Tibial nerve (tissue), 4 donors: ENCODE data around the gene ZNF513.

Experiments
- EP300 ChIP-seq, 2 donors: sonication (generic); formaldehyde crosslinking; IDR thresholded peaks; one replicate each; pipeline ENCODE4 v1.6.1; 2017; ENCODE audit warnings: antibody characterized with exemption in 2 of 2, mild to moderate bottlenecking in 1 of 2
- POLR2A ChIP-seq, 2 donors: fragments of 450-650 bp; IDR thresholded peaks; one replicate each; pipeline ENCODE4 v1.6.1; 2017; ENCODE audit warnings: antibody characterized with exemption in 2 of 2, mild to moderate bottlenecking in 2 of 2, moderate library complexity in 2 of 2
- TF ChIP-seq, protein P1 (sequence below), 5 experiments: fragments of 200-600 bp in 3 of 5; fragments of 450-650 bp in 2 of 5; sonication (generic) in 3 of 5; IDR thresholded peaks; one replicate each; pipeline ENCODE4 v1.5.1; 2016 to 2019; ENCODE audit warnings: antibody characterized with exemption in 5 of 5, mild to moderate bottlenecking in 3 of 5, moderate library complexity in 2 of 5

DNA sequence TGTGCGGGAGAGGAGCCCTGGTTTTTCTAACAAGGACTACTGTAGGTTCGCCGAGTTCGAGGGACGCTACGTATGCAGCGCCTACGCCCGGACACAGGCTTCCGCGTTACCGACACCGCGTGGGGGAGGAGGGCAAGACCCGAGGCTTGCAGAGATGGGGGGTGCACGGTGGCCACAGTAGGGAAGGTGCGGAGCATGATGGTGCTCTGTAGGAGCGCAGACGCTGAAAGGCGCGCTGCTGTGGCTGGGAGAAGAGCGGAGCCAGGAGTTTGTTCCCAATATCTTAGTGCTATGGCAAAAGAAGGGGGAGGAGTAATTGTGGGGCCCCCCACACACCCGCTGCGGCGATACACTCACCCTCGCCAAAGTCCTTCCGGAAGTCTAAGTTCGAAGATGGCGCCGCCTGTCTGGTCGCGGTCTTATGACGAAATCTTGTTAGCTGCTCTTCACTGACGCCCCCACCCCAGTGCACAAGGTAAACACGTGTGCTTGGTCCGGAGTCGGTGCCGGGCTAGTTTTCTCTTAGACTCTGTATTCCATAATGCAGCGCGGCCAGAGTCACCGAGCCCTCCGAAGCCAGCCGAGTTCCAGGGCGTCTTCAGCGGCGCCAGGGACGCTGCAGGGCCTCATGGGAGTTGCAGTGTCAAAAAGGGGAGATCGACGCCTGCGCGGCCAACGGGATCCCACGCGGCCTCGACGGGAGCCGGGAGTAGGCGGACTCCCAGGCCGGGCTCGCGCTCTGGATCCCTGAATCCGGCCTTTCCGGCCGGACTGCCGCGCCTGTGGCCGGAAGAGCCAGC, 24.0 kb downstream of the ZNF513 start, which contains the start of gene GTF3C2:
- TF ChIP-seq, protein P1, sequence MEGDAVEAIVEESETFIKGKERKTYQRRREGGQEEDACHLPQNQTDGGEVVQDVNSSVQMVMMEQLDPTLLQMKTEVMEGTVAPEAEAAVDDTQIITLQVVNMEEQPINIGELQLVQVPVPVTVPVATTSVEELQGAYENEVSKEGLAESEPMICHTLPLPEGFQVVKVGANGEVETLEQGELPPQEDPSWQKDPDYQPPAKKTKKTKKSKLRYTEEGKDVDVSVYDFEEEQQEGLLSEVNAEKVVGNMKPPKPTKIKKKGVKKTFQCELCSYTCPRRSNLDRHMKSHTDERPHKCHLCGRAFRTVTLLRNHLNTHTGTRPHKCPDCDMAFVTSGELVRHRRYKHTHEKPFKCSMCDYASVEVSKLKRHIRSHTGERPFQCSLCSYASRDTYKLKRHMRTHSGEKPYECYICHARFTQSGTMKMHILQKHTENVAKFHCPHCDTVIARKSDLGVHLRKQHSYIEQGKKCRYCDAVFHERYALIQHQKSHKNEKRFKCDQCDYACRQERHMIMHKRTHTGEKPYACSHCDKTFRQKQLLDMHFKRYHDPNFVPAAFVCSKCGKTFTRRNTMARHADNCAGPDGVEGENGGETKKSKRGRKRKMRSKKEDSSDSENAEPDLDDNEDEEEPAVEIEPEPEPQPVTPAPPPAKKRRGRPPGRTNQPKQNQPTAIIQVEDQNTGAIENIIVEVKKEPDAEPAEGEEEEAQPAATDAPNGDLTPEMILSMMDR (IDR thresholded peaks at IDR 0.05): peak in 3 of 5 experiments; percentile 6 to 66 (median 36)
- TF ChIP-seq POLR2A (IDR thresholded peaks at IDR 0.05): peak in 1 of 2 donors; percentile 18
- peak in 1 of 2 donors; percentile 91 for TF ChIP-seq EP300 (IDR thresholded peaks at IDR 0.05)
